Measurements from ENCODE around the gene UBE3D.

- TF ChIP-seq CTCF (IDR thresholded peaks at IDR 0.05; ENCODE audit: low read length) (no peak), EZH2 (IDR thresholded peaks at IDR 0.05; ENCODE audit: borderline replicate concordance, low read length) (no peak)
Measured at GRCh38 chr6:82971877-82972460, 93.7 kb downstream of the UBE3D start.
